ENCODE data around the gene ZEB2.

The ZEB2 gene

GRCh38 chr2:144493027-144493809, 26.7 kb downstream of the ZEB2 start:
- no peak for DNase-seq

GRCh38 chr2:144490857-144491256, 29.1 kb downstream of the ZEB2 start:
- no peak for DNase-seq

DNA sequence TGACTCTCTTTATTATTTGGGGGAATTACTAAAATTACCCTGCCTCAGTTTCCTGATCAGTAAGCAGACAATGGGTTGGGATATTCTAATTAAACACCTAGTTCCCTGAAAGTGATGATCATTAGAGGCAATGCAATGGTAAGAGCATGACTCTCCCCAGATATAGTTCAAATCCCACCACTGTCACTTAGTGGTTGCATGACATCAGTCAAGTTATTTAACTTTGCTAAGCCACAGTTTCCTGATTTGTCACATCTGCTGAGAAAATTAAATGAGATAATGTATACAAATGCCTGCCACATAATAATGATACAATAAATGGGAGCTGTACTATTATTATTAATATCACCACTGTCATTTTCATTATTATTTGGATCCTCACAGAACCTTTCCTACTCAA, 29.9 kb downstream of the ZEB2 start:
- no peak for DNase-seq

DNA sequence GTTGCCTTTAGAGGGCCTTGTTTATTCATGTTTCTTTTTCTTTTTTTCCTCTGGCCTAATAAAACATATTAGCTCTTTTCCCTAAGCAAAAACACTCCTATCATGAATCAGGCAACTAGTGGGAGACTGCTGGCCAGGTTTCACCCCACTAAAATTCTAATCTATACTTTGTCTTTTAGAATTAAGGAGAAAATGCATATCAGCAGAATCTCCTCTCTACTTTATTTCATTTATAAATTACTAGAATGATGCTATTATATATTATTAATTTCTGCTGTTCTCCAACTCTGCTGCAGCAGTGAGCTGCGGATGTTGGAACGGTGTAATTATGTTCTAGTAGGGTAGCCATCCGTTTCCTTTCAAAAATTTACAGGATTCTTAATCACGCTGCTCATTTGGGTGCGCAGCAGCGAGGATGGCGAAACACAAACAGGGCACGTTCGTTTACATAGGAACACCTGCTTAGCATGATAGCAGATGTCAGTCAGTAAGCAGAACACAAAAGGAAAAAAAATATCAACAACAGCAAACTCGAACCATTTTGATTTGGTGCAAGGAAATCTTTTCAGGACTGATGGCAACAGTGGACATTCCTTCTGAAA, 30.5 kb downstream of the ZEB2 start:
- no peak for DNase-seq

- peak; percentile 27 for DNase-seq
Measured at GRCh38 chr2:144484201-144484948, 35.5 kb downstream of the ZEB2 start.

GRCh38 chr2:144481666-144482065, 38.3 kb downstream of the ZEB2 start:
- DNase-seq, result no peak

- no peak for DNase-seq
Measured at GRCh38 chr2:144481109-144481508, 38.8 kb downstream of the ZEB2 start.

DNA sequence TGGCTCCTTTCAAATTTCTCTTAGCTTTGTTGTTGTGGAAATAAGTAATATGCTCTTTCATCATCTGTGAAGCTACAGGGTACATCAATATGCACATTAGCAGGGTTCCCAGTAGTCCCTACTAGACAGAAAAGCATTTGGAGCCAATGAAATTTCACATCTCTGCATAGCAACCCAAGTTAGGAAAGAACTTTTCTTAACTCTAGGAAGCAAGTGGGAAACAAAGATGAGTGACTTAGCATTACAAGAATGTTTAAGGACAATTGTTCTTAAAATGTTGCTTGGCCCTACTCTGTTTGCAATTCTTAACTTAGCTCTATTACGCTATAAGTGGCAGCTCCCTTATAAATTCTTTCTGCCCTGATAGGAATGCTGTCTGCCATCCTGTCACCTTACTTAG, 39.6 kb downstream of the ZEB2 start:
- DNase-seq, result no peak

DNA sequence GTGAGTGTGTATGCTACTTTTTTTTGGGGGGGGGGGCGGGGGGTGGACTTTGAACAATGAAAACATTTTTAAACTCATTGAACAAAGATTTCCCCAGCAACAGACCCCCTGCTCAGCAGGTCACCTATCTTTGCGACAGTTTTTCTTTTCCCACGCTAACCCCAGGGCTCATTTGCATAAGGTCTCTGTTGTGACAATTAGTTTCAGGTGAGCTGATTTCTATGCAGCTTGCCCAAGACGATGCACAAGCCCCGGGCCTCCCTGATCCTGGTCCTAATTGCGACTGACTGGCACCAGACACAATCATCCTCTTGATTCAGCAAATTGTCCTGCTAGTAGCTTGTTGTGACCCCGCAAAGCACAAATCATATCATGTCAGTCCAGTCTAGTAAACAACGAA, 40.3 kb downstream of the ZEB2 start:
- no peak for DNase-seq

GRCh38 chr2:144479138-144479537, 40.8 kb downstream of the ZEB2 start:
- DNase-seq, result no peak

DNA sequence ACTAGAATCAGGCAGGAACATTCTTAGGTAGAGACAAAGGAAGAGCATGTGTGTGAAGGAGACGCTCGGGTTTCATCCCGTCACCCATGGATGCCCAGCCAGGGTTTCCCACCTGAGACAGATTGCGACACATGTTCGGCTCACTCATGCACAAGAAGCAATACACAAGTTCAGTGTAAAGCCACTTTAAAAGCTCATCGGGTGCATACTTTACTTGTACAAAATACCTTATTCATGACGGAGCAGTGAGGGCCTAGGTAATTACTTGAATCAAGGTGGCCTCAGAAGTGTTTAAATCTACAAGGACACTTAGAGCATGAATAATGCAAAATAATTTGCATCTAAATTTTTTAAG, 42.0 kb downstream of the ZEB2 start:
- no peak for DNase-seq

DNA sequence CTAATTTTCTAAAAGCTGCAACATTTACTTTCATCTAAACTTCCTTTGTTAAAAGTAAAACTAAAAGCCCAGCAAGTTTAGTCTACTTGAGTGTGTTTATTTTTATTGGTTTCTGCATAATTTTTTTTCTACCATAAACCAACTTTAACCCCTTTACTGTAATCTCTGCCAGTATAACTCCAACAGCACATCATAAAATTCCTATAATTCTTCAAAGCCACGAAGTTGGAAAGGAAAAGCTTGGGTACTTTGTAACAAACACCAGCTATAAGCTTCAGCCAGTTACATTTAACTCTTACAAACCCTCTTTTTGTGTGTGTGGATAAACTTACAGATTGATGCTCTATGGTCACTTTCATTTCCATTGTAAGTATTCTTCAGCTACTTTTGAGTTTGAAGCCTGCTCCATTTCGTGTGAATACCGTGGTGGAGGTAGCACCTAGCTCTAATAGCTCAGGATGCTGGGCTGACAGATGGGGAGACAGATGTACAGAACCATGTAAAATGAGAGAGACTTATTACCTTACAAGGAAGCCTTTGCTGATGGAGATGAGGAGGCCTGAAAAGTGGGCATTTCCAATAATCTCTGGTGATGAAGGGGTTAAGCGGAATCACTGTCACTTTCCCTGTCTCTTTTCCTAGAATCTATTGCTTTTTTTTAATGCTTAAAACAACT, 42.5 kb downstream of the ZEB2 start:
- DNase-seq, result no peak

DNA sequence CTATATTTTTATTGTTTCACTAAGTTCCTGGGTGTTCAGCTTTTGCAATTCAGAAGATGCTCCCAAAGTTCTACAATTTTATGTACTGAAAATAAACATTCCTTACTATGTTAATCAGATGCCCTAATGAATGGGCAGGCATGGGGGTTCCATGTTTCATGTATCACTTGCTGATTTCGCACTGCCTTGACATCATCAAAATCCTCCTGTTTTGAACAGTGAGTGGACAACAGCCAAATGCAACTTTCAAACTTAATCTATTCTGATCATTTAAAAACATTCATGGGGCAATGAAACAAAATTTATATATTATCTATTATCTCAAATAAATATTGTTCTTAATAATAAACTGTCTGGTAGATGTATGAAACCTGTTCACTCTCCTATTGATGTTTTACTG, 43.2 kb downstream of the ZEB2 start:
- no peak for DNase-seq

- DNase-seq, result no peak
Measured at GRCh38 chr2:144475569-144476275, 44.2 kb downstream of the ZEB2 start.

DNA sequence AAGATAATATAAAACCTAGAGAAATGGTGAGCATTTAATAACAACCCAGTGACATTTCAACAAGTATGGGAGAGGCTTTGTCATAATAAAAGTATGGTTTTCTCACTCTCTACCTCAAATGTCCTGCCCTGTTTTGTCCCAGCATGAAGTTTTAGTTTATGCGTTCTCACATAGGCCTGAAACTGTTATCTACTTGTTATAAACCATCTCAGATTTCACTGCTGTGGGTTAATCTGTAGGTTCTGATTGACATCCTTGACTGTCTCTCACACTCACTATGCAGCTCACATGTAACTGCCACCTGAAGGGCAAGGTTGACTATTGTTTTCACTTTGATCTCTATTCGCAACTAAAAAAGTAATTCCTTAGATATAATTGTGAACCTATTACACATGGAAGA, 44.9 kb downstream of the ZEB2 start:
- DNase-seq, result no peak

- no peak for DNase-seq
Measured at GRCh38 chr2:144474017-144474416, 45.9 kb downstream of the ZEB2 start.

DNA sequence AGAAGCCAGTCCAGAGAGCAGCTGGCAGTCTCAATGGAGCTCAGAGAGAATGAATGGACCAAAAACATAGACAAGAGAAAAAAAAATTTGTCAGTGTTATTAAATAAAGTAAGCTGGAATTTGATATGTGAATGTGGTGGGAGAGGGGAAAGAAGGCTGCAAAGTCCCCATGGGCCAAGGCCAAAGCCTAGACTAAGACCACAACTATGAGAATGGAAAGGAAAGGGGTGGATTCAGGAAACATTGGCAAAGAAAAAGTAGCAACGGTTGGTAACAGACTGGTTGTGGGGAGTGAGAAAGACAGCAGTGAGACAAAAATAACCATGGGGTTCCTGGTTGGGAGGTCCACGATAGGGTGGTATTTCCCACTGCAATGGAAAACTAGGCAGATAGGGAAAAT, 47.0 kb downstream of the ZEB2 start:
- DNase-seq, result no peak

DNA sequence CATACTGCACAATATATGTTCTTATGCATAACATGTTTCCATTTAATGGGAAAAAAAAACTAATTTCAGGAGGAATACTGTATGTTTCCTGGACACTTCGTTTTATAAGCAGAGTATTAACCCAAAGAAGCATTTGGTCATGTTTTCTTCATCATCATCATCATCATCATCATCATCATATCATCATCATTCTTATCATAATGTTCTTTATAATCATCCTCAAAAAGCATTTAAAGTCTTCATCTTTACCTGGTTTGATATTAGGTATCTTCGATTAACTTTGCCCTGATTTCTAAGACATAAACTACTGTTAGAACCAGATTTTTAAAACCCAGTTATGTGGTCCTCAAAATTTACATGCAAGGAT, 47.9 kb downstream of the ZEB2 start:
- DNase-seq, result no peak

DNA sequence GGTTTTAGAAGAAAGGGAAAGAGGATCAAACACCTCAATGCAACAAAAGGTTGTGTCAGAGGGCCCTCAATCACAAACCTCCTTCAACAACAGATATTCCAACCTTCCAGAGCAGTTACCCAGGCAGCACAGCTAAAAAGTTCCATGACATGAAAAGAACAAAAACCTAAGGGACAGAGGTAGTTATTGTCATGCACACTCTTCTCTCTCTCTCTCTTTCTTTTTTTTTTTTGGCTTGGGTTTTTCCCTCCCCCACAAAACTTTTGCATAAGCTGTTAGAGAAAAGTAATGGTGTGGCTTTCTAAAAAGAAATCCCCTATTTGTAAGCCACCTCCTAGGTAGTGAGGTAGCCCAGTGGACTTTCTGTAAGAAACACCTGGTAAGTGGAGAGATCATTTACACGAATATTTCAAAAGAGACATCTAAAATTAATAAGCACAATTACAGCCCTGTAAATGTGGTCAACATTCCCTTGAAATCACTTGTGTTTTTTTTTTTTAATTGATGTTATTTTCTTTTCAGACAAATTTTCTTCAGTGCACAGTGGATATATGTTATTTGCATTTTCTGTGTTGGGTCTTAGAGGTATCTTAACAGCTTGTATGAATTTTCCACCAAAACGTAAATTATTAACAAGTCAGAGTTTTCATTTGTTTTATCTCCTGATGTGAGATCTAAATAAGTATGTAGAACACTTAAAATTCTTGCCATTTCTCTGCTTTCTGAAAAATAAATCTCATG, 48.4 kb downstream of the ZEB2 start:
- no peak for DNase-seq

DNA sequence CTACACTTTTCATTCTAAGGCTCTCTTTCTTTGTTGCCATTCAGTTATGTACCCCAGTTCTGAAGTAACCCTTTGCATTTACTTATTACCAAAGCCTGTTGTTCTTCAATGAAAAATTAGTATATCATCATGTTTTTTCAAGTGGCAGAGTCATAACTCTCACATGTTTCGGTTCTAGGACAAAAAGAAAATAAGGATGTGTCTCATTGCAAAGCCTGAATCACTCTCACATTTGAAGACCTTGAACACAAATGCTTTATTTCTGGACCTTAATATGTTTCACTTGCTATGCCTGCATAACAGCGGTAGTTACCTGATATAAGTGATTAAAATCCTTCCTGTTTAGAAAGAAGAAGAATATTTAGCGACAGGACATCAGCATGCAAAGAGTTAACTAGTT, 49.1 kb downstream of the ZEB2 start:
- DNase-seq, result no peak

- DNase-seq, result no peak
Measured at GRCh38 chr2:144470334-144470733, 49.6 kb downstream of the ZEB2 start.

GRCh38 chr2:144469798-144470197, 50.1 kb downstream of the ZEB2 start:
- DNase-seq, result no peak

Measured in NCI-H446 treated with DMSO at 0.1 percent for 48 hours (cell line).